ENCODE results near the gene PRKAG2. TPM values are rescaled to one million over a fixed set of nuclear protein-coding genes. Genes with fewer than 3 reads are reported as not detected.

The PRKAG2 gene
- total RNA-seq, 4 donors from 2014 or later = 19.5 to 30.8 (median 27.6) TPM

GRCh38 chr7:151660141-151660540 is 216.8 kb downstream of the PRKAG2 start:
- WGBS, 2 donors = 93 to 95% methylated on average over 5 of the region's 5 CpGs
- intact Hi-C loops (cut with DNase I) = no loop called here
- Histone ChIP-seq H3K9me3 (no peaks in the 10 kb centered on the region), H3K4me3 (replicated peaks in 1 of 3) (no peak overlapping the region), H3K27me3 (no peaks in the 10 kb centered on the region), H3K36me3 (no peaks in the 10 kb centered on the region), H3K27ac (no peak overlapping the region), H3K4me1 (peaks cover 16 to 32% of the 10 kb centered on the region in 2 donors)
- no peak for DNase-seq
- TF ChIP-seq POLR2A (IDR thresholded peaks at IDR 0.05) (no peak), CTCF (IDR thresholded peaks at IDR 0.05) (no peak)

- 78 to 80% methylated on average over 4 of the region's 4 CpGs for WGBS, 2 donors
Measured at GRCh38 chr7:151659219-151659618, 217.7 kb downstream of the PRKAG2 start.

GRCh38 chr7:151658778-151659177 is 218.1 kb downstream of the PRKAG2 start:
- TF ChIP-seq POLR2A (IDR thresholded peaks at IDR 0.05) = no peak
- no peak for TF ChIP-seq CTCF (IDR thresholded peaks at IDR 0.05)
- H3K27me3 ChIP-seq = no peaks in the 10 kb centered on the region
- H3K4me3 ChIP-seq (replicated peaks in 1 of 3) = no peak overlapping the region
- 95% methylated on average over 1 of the region's 1 CpG for WGBS, 2 donors
- H3K36me3 ChIP-seq = no peaks in the 10 kb centered on the region
- intact Hi-C loops (cut with DNase I) = no loop called here
- H3K4me1 ChIP-seq = peaks cover 14 to 30% of the 10 kb centered on the region in 2 donors
- no peaks in the 10 kb centered on the region for H3K9me3 ChIP-seq
- H3K27ac ChIP-seq = peak overlapping the region in 1 of 3 donors; percentile 45
- DNase-seq = no peak

More at GRCh38 chr7:151659219-151659618, 217.7 kb downstream of the PRKAG2 start:
- Histone ChIP-seq H3K36me3 (no peaks in the 10 kb centered on the region), H3K4me3 (replicated peaks in 1 of 3) (no peak overlapping the region), H3K4me1 (peaks cover 14 to 30% of the 10 kb centered on the region in 2 donors), H3K27ac (peak overlapping the region in 2 of 3 donors; percentile 45 to 53), H3K27me3 (no peaks in the 10 kb centered on the region), H3K9me3 (no peaks in the 10 kb centered on the region)
- no peak for DNase-seq
- intact Hi-C loops (cut with DNase I) = no loop called here
- TF ChIP-seq POLR2A (IDR thresholded peaks at IDR 0.05) (no peak), CTCF (IDR thresholded peaks at IDR 0.05) (no peak)

GRCh38 chr7:151657173-151657572 is 219.7 kb downstream of the PRKAG2 start:
- DNase-seq = no peak
- no peaks in the 10 kb centered on the region for H3K9me3 ChIP-seq
- intact Hi-C loops (cut with DNase I) = no loop called here
- no peaks in the 10 kb centered on the region for H3K27me3 ChIP-seq
- TF ChIP-seq POLR2A (IDR thresholded peaks at IDR 0.05) (no peak), CTCF (IDR thresholded peaks at IDR 0.05) (no peak)
- no peak overlapping the region for H3K27ac ChIP-seq
- H3K4me1 ChIP-seq = peaks cover 14 to 28% of the 10 kb centered on the region in 2 donors
- 94 to 98% methylated on average over 3 of the region's 3 CpGs for WGBS, 2 donors
- H3K4me3 ChIP-seq (replicated peaks in 1 of 3) = no peak overlapping the region
- H3K36me3 ChIP-seq = no peaks in the 10 kb centered on the region

- no peak for DNase-seq
Measured at GRCh38 chr7:151655555-151655954, 221.4 kb downstream of the PRKAG2 start.

More at GRCh38 chr7:151655555-151655954, 221.4 kb downstream of the PRKAG2 start:
- Histone ChIP-seq H3K27me3 (no peaks in the 10 kb centered on the region), H3K4me3 (replicated peaks in 1 of 3) (no peak overlapping the region), H3K4me1 (peaks cover 16 to 26% of the 10 kb centered on the region in 2 donors), H3K27ac (no peak overlapping the region), H3K9me3 (no peaks in the 10 kb centered on the region), H3K36me3 (no peaks in the 10 kb centered on the region)
- intact Hi-C loops (cut with DNase I) = no loop called here
- 94 to 98% methylated on average over 3 of the region's 3 CpGs for WGBS, 2 donors
- no peak for TF ChIP-seq POLR2A (IDR thresholded peaks at IDR 0.05)
- no peak for TF ChIP-seq CTCF (IDR thresholded peaks at IDR 0.05)

All from thyroid gland (tissue), 4 donors.